ENCODE results near the gene TFDP3. TPM values are rescaled to one million over a fixed set of nuclear protein-coding genes. Genes with fewer than 3 reads are reported as not detected.

TFDP3 gene
- total RNA-seq, 3 donors from 2014 or later (not counting 1 experiment from before 2014, with no cell fraction given): not detected

Other genes with a start within 250 kb of the TFDP3 start
- not detected for gene USP26, start 121.2 kb downstream of the TFDP3 start, total RNA-seq
- gene GPC4, start 197.1 kb upstream of the TFDP3 start, total RNA-seq: under 1 TPM in 1 of 3 donors, not detected in 2; 0.08 TPM

Measured in natural killer cell (primary cell).